K562 (cell line): ENCODE results near the gene POPDC3.

Source experiments
- BRD4 ChIP-seq: fragments of 200-600 bp; sonication (generic); IDR thresholded peaks from 2 replicates; pipeline ENCODE4 v1.6.1; 2017; ENCODE audit warnings: inconsistent platforms
- CBFA2T2 ChIP-seq: fragments of 450-650 bp; conservative IDR thresholded peaks from 2 replicates; pipeline ENCODE4 v1.6.1; 2017; ENCODE audit warnings: mild to moderate bottlenecking
- CEBPB ChIP-seq: fragments of 450-650 bp; IDR thresholded peaks from 2 replicates; pipeline ENCODE4 v1.6.1; 2016; ENCODE audit warnings: missing genetic modification characterization, missing compliant biosample characterization
- ELF2 ChIP-seq: fragments of 250-450 bp; sonication (Bioruptor Pico); IDR thresholded peaks from 2 replicates; pipeline ENCODE4 v1.5.0; 2021; ENCODE audit warnings: mild to moderate bottlenecking
- JUND ChIP-seq, 2 experiments: IDR thresholded peaks; 2 replicates in 1 of 2; 3 replicates in 1 of 2; pipeline ENCODE4 v1.6.1; 2011; ENCODE audit warnings: borderline replicate concordance in 2 of 2, low read depth in 2 of 2, low read length in 2 of 2, improper control_type of control experiment in 1 of 2, missing biosample characterization in 1 of 2, missing genetic modification characterization in 1 of 2, missing genetic modification reagents in 1 of 2
- TAF1 ChIP-seq: IDR thresholded peaks from 2 replicates; pipeline ENCODE4 v1.6.1; 2011; ENCODE audit warnings: mild to moderate bottlenecking, low read length, moderate library complexity; ENCODE audit not compliant: insufficient read depth, control insufficient read depth, severe bottlenecking; ENCODE audit errors: extremely low read depth
- TEAD4 ChIP-seq, 2 experiments: sonication (generic) in 1 of 2; formaldehyde crosslinking in 1 of 2; IDR thresholded peaks; 2 replicates each; pipeline versions ENCODE4 v1.6.1 to v1.8.0; 2012 to 2022; ENCODE audit warnings: borderline replicate concordance in 1 of 2, inconsistent platforms in 1 of 2, low read length in 1 of 2, mild to moderate bottlenecking in 1 of 2, missing genetic modification reagents in 1 of 2
- ZNF184 ChIP-seq: sonication (generic); formaldehyde crosslinking; IDR thresholded peaks from 2 replicates; pipeline ENCODE4 v1.5.0; 2020; ENCODE audit warnings: missing genetic modification reagents
- TF ChIP-seq, protein P1 (sequence below), 2 experiments: fragments of 450-650 bp; IDR thresholded peaks; 2 replicates each; pipeline ENCODE4 v1.6.1; 2016
- TF ChIP-seq, protein P2 (sequence below), 3 experiments: IDR thresholded peaks in 2 of 3; conservative IDR thresholded peaks in 1 of 3; 2 replicates each; pipeline ENCODE4 v1.5.1; 2011 to 2012; ENCODE audit warnings: low read length in 3 of 3, mild to moderate bottlenecking in 3 of 3, control low read depth in 2 of 3, improper control_type of control experiment in 1 of 3, inconsistent platforms in 1 of 3, low read depth in 1 of 3, mixed read lengths in 1 of 3, moderate library complexity in 1 of 3; ENCODE audit not compliant: insufficient read depth in 2 of 3

DNA sequence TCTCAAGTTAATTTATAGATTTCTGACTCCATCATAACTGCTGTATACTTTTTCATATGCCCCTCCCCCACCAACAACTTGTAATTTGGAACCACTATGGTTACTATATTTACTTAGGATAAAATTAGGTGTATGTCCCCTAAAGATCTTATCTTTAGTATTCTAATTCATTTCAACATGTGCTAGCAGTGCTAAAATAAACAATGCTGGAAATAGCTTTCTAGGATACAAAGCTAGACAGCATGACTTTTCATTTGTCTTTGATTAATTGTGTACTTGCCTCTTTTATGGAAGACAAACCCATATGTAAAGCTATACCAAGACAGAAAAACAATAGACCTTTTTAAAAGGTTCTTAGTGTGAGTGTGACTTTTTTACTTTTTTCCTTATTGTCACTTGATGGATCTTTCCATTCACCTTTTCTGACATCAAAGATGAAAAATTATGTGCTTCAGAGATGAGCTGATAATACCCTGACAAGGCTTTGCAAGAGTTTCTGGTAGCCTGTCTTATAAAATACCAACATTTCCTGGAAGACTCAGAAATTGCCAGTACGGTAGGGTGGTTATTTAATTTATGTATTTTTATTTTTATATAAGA lies 31.2 kb upstream of the POPDC3 start:
- TF ChIP-seq ZNF184 (CRISPR knock-in tag) (no peak), ELF2 (CRISPR knock-in tag) (no peak), TEAD4 (IDR thresholded peaks at IDR 0.05; ENCODE audit: low read length) (no peak), TEAD4 (CRISPR knock-in tag; IDR thresholded peaks at IDR 0.05; ENCODE audit: borderline replicate concordance) (no peak), TAF1 (no peak), JUND (IDR thresholded peaks at IDR 0.05; ENCODE audit: borderline replicate concordance, low read depth, low read length) (no peak), JUND (tag; IDR thresholded peaks at IDR 0.05; ENCODE audit: borderline replicate concordance, low read depth, low read length) (no peak), CEBPB (tag) (no peak), CBFA2T2 (no peak), BRD4 (no peak)
- TF ChIP-seq, protein P1, sequence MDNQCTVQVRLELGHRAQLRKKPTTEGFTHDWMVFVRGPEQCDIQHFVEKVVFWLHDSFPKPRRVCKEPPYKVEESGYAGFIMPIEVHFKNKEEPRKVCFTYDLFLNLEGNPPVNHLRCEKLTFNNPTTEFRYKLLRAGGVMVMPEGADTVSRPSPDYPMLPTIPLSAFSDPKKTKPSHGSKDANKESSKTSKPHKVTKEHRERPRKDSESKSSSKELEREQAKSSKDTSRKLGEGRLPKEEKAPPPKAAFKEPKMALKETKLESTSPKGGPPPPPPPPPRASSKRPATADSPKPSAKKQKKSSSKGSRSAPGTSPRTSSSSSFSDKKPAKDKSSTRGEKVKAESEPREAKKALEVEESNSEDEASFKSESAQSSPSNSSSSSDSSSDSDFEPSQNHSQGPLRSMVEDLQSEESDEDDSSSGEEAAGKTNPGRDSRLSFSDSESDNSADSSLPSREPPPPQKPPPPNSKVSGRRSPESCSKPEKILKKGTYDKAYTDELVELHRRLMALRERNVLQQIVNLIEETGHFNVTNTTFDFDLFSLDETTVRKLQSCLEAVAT (IDR thresholded peaks at IDR 0.05) = no peak
- TF ChIP-seq, protein P2, sequence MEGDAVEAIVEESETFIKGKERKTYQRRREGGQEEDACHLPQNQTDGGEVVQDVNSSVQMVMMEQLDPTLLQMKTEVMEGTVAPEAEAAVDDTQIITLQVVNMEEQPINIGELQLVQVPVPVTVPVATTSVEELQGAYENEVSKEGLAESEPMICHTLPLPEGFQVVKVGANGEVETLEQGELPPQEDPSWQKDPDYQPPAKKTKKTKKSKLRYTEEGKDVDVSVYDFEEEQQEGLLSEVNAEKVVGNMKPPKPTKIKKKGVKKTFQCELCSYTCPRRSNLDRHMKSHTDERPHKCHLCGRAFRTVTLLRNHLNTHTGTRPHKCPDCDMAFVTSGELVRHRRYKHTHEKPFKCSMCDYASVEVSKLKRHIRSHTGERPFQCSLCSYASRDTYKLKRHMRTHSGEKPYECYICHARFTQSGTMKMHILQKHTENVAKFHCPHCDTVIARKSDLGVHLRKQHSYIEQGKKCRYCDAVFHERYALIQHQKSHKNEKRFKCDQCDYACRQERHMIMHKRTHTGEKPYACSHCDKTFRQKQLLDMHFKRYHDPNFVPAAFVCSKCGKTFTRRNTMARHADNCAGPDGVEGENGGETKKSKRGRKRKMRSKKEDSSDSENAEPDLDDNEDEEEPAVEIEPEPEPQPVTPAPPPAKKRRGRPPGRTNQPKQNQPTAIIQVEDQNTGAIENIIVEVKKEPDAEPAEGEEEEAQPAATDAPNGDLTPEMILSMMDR (IDR thresholded peaks at IDR 0.05 in 2 of 3, conservative IDR thresholded peaks at IDR 0.05 in 1 of 3; ENCODE audit: insufficient read depth in 2 of 3, low read depth in 1 of 3, low read length in 3 of 3) = no peak
